ENCODE data around the gene PCAT6.

- TF ChIP-seq, protein P1, sequence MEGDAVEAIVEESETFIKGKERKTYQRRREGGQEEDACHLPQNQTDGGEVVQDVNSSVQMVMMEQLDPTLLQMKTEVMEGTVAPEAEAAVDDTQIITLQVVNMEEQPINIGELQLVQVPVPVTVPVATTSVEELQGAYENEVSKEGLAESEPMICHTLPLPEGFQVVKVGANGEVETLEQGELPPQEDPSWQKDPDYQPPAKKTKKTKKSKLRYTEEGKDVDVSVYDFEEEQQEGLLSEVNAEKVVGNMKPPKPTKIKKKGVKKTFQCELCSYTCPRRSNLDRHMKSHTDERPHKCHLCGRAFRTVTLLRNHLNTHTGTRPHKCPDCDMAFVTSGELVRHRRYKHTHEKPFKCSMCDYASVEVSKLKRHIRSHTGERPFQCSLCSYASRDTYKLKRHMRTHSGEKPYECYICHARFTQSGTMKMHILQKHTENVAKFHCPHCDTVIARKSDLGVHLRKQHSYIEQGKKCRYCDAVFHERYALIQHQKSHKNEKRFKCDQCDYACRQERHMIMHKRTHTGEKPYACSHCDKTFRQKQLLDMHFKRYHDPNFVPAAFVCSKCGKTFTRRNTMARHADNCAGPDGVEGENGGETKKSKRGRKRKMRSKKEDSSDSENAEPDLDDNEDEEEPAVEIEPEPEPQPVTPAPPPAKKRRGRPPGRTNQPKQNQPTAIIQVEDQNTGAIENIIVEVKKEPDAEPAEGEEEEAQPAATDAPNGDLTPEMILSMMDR (IDR thresholded peaks at IDR 0.05), result no peak
- TF ChIP-seq ZFP36 (IDR thresholded peaks at IDR 0.05; ENCODE audit: borderline replicate concordance, partially characterized antibody) (no peak), RAD21 (conservative IDR thresholded peaks at IDR 0.05 in 1 of 2, IDR thresholded peaks at IDR 0.05 in 1 of 2) (no peak), RFX5 (IDR thresholded peaks at IDR 0.05) (no peak), RARB (CRISPR knock-in tag; IDR thresholded peaks at IDR 0.05) (no peak), POLR2A (IDR thresholded peaks at IDR 0.05; ENCODE audit: low read length) (no peak), REST (IDR thresholded peaks at IDR 0.05) (no peak), JUNB (IDR thresholded peaks at IDR 0.05) (no peak), MAZ (IDR thresholded peaks at IDR 0.05; ENCODE audit: borderline replicate concordance, low read depth, low read length) (no peak), GATA3 (IDR thresholded peaks at IDR 0.05; ENCODE audit: borderline replicate concordance) (no peak), HDAC2 (IDR thresholded peaks at IDR 0.05) (no peak)
- TF ChIP-seq, protein P2, sequence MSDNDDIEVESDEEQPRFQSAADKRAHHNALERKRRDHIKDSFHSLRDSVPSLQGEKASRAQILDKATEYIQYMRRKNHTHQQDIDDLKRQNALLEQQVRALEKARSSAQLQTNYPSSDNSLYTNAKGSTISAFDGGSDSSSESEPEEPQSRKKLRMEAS (IDR thresholded peaks at IDR 0.05), result no peak
- TF ChIP-seq, protein P3, sequence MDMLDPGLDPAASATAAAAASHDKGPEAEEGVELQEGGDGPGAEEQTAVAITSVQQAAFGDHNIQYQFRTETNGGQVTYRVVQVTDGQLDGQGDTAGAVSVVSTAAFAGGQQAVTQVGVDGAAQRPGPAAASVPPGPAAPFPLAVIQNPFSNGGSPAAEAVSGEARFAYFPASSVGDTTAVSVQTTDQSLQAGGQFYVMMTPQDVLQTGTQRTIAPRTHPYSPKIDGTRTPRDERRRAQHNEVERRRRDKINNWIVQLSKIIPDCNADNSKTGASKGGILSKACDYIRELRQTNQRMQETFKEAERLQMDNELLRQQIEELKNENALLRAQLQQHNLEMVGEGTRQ (IDR thresholded peaks at IDR 0.05), result no peak
Measured at GRCh38 chr1:202825748-202826147, 15.0 kb downstream of the PCAT6 start.
